GF-D8 (cell line): ENCODE results near the gene TPRA1.
A peak's percentile ranks its signal among the peaks of the same experiment; 100 is the strongest.

ENCODE experiments used
- DNase-seq: peaks from one replicate; lab custom pipeline; 2025; lab: John Stamatoyannopoulos, UW

TPRA1 gene

DNA sequence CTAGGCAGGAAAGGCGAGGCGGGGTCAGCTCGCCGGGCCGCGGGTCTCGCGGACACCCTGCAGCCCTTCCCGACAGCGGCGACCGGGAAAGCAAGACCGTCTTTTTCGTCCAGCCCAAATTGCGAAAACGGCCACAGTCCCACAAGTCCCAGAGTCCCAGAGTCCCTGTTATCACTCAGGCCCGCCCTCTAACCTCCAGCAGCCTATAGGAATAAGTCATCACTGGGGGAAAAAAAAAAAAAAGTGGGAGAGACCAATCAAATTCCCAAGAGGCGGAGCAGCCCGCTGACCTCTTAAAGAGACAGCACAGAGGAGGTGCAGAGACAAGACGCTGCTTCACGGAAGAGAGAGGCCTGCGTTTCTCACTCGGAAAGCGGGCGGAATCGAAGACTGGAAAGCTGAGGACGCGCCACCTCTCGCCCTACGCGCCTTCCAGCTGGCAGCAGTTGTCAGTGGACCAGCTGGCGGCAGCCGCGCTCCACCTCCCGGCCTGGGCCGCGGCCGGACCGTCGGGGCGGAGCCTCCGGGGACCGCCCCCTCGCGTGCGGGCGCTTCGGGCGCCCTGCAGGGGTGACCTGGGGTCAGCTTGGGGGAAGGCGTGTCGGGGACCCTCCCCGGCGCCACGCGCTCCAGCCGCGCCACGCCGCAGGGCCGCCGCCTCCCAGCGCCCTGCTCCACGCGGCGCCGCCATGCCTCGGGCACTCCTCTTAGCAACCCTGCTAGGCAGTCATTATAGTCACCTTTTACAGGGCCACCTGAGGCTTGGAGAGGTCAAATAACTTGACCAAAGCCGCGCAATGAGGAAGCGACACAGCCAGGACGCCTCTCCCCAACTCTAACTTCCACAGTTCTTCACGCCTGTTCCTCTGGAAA lies at the start of gene TPRA1:
Gene TPRA1, minus strand, starts transcription at position 141 of the 873 bp plus-strand sequence. CDS start 10,587 bp downstream, outside the sequence.
- DNase-seq, result peak; percentile 98

DNA sequence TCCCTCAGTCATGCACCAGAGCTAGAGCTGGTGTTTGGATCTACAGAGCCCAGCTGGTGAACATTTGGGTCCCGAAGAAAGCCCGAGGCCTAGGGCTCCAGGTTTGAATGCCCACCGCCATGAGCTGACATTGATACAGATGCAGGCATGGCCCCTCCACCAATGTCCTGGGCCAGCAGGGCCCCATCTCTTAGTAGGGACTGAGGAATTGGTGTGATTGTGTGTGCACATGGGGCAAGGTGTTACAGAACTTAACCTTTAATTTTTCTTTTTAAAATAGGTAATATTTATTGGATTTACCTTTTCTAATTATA lies 49.5 kb upstream of the TPRA1 start:
- DNase-seq, result no peak

DNA sequence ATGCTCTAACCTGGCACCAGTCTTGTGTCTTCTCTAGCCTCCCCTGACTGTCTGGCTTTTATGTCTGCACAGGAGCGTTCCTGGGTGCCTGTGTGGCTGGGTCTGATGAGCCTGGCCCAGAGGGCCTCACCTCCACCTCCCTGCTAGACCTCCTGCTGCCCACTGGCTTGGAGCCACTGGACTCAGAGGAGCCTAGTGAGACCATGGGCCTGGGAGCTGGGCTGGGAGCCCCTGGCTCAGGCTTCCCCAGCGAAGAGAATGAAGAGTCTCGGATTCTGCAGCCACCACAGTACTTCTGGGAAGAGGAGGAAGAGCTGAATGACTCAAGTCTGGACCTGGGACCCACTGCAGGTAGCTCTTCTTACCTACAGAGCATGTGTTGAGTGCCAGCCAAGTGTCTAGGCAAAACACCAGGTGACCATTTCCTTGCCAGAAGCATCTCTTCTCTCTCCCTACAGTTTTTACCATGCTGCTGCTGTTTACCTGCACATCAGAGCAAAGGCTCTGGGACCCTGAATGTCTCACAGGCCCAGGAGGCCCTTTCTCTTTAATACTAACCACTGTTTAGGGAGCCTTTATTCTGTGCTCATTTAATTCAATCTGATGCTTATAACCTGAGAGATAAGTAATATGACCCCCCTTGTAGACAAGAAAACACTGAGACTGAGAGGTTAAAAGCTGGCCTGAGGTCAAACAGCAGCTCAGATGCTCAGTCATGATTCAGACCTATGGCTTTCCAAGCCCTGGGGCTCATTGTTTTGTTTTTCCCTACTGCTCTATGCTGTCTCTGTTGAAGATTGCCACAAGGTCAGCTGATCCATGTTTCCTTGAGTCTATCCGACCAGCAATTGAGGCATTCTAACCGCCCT lies 48.9 kb upstream of the TPRA1 start:
- DNase-seq, result no peak

DNA sequence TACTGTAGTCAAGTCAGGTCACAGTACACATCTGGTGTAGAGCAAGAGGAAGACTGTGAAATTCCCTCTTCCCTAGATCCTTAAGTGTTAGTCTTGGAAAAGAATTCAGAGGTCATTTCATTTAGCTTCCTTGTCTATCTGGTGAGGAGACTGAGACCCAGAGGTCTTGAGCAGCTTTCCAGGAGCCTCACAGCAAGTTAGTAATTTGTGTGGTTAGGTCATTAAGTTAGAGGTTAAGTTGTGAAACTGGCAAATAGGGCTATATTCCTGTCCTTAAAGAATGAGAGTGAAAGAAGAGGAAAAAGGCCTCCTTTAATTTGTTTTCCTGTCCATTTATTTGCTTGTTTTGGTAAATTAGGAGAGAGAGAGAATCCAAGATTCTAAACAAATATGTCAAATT lies 47.4 kb upstream of the TPRA1 start:
- peak; percentile 17 for DNase-seq

DNA sequence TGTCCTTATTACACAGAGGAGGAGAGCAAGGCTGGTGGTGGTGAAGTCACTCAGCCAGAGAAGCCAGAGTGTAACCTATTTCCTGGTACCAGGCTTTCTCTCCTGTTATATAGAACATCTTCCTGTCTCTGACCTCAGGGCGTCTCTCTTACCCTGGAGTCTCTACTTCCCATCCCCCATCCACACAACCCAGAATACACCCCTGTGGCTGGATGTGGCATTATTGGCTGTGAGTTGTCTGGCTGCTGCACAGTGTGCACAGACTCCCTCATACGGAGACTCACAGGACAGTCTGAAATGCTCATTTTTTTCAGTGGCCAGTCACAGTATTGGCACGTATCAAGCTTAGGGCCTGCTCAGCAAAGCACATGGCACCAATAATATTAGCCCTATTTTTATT lies 47.0 kb upstream of the TPRA1 start:
- peak; percentile 59 for DNase-seq

DNA sequence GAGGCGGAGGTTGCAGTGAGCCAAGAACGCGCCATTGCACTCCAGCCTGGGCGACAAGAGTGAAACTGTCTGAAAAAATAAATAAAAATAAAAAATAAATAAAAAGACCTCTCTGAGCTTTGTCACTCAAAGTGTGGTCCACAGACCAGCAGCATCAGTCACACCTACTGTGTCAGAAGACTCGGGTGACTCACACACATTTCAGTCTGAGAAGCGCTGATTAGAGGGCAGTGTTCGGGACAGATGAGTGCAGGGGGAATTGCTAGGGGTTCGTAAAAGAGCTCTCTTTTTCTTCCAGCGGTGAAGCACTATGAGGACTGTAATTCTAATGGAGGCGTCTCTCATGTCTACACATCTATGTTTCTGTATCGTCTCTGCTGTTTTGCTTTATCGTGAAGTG lies 44.1 kb upstream of the TPRA1 start:
- DNase-seq, result no peak

DNA sequence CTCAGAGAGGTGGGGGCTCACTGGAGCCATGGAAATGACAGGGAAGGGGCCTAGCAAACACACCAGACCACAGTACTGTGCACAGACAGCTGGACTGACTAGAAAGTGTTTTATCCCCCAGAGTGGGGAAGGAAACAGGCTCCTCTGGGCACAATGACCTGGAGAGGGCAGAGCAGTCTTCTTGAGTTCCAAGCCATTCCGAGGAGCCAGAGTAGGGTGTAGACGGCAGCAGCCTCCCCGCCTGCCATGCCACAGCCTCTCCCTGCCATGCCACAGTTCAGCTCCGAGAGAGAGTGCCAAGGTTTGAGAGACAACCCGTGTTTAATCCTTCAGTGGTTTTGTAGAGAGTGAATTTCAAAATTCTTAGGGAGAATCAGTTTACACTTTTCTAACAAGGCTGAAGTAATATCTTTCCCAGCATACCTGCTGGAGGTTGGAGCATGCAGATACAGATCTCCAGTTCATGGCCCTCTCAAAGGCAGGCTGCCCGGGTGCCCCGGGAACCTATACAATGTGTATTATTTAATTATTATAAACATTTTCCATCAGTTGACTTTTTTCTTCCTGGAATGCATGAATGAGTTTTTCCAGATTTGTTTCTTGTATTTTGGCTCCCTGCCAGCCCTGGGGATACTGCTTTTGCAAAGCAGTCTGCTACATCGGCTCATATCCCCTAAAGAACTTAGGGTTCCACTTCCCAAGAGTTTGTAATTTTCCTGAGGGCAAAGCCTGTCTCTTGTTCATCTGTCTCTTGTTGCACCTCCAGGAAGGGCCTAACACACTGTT lies 41.7 kb upstream of the TPRA1 start:
- DNase-seq, result no peak

DNA sequence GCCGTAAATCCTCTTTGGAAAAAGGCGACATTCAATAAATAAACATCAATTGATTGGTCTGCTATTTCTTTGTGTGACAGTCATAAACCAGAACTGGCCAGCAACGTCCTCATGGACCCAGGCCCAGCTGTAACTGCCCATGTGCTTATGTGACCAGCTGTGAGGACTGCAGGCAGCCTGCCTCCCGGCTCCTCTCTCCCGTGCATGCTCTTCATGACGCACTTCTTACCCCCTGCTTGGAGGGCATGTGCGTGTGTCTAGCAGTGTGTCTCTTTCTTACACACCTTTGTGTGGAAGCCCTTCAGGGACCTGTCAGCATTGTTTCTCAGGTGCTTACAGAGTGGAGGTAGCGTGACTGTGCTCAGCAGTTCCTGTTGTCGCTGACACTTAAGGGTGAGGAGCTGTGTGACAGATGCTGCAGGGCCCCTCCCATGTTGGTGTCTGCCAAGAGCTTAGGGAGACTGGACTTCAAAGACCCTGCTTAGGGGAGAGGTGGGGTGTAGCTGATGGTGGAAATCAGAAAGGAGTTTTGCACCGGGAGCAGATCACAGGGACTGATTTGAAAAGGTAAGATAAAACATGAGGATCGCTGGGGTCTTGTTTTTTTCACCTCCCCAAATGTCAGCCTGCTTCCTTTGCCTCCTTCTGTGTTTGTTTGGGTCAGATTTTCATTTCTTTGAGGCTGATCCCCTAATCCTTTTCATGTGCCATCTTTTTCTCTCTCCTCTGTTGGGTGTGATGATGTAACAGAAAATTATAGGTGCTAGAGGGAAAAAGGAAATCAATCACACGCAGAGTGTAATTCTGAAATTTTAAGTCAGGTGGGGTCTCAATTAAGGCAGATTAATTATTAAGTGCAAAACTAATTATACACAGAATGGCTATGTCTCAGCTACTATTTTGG lies 40.5 kb upstream of the TPRA1 start:
- no peak for DNase-seq

DNA sequence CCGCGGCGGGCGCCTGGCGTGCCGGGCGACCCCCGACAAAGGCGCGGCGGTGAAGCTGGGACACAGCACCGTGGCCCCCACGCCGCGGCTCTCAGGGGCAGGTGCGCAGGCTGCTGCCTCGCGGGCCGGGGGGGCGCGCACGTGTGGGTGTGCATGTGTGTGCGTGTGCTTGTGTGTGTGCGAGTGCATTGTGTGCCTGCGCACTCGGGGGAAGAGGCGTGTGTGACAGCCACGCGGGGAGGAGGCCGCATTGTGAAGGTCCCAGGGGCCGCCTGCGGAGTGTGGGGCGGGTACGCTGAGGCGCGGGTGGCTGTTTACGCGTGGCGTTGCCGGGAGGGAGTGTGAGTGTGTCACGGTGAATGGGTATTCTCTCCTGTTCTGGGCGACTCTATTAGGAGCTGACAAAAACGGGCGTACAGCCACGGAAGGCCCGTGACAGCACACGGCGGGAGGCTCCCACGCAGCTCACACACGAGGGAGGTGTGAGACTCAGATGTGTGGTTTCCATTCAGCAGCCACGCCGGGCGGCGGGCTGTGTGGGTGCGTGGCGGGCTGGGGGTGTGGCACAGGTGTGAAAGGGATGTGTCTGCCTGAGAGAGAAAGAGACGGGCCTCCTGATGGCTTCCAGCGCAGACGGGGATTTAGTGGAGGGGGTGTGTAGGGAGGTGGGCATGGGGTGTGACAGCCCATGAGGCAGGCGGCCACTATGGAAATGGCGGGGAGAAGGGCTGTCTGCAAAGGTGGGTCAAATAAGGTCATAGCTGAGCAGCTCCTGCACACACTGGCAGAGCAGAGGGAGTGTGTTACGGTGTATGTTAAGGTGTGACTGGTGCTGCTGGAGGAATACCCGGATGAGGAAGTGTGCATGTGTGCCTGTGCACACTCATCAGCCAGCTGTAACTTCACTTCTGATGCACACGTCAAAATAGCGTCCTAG lies 39.2 kb upstream of the TPRA1 start:
- DNase-seq, result peak; percentile 40

DNA sequence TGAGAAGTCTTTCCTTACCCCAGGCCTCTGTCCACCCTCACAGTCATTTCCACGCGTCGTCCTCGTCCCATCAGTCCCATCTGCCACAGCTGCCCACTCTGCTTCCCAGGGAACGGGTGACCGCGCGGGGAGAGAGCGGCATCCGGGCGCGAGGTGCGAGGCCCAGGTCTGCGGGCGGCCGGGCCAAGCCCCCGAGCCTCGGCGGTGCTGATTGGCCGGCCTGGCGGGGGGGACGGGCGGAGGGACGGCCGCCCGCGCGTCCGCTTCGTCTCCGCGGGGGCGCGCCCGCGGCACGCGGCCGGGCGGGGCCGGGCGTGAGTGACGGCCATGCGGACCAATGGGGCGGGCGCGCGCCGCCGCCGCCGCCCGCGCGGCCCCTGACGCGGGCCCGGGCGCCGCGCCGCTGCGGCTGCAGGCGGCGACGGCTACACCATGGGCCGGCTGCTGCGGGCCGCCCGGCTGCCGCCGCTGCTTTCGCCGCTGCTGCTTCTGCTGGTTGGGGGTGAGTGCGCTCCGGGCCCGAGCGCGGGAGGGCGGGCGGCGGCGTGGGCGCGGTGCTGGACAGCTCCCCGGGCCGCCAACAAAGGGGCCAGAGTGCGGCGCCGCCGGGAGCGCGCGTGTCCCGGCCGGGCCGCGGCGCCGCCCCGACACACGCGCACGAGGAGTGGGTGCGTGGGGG lies 38.4 kb upstream of the TPRA1 start, which contains the start of gene PODXL2:
Gene PODXL2, plus strand, starts transcription at position 398 of the 679 bp plus-strand sequence. Its CDS starts 35 bp downstream, at position 433.
- DNase-seq, result peak; percentile 46

DNA sequence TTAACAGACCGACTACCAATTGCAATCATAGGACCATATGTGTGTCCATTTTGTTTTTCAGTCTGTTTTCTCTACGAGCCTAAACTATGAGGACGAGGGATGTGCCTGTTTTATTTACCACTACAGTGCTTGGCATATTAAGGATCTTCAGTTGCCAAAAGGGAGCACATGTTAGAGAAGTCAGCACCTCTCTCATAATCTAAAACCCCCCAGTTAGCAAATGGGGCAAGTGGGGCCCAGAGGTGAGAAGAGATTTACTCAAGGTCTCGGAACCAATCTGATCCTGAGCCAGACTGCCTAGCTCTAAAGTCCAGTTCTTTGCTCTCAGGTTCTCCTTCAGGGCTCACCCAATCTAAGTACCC lies 37.9 kb upstream of the TPRA1 start:
- no peak for DNase-seq

DNA sequence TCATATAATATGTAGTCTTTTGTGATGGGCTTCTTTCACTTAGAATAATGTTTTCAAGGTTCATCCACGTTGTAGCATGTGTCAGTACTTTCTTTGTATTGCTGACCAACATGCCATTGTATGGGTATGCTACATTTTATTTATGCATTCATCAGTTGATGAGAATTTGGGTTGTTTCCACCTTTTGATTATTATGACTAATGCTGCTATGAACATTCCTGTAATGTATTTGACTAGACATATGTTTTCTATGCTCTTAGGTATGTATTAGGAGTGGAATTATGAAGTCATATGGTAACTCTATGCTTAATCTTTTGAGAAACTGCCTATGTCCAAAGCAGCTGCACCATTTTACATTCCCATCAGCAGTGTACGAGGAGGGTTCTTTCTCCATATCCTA lies 35.3 kb upstream of the TPRA1 start:
- no peak for DNase-seq

DNA sequence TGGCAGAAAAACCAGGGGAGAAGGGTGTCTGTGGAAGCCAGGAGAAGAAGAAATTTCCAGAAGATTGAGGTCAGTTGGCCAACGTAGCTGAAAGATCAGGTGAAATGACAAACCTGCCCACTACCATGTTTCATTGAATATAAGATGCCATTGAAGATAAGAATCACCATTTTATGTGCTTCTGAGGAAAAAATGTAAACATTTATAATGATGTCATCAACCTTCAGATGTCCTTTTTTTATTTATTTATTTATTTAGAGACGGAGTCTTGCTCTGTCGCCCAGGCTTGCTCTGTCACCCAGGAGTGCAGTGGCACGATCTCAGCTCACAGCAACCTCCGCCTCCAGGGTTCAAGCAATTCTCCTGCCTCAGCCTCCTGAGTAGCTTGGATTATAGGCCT lies 33.5 kb upstream of the TPRA1 start:
- DNase-seq, result no peak

DNA sequence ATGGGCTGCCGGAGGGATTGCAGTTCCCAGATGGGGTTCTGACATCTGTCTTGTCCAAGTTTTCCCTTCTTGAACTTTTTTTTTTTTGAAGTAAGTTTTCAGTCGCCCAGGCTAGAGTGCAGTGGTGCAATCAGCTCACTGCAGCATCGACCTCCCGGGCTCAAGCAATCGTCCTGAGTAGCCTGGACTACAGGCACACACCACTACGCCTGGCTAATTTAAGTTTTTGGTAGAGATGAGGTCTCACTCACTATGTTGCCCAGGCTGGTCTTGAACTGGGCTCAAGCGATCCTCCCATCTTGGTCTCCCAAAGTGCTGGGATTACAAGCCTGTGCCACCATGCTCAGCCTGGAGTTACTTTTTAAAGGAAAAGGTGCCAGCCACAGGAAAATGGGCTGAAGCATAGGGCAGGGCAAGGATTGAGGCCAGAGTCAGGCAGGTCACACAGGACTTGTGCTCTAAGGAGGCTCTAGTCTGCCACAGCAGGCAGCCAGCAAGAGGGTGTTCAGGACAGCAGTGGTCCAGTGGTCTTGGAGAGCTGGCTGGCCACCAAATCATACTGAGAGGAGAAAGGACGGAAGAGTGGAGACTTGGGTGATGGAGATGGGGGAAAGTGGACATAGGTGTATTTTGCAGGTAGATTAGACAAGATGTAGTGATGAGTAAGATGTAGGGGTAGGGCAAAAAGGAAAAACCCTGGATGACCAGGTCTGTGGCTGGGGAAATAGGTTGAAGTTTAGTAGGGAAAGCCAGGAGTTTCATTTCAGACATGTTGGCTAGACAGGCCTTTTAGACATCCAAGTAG lies 32.4 kb upstream of the TPRA1 start:
- DNase-seq, result no peak

DNA sequence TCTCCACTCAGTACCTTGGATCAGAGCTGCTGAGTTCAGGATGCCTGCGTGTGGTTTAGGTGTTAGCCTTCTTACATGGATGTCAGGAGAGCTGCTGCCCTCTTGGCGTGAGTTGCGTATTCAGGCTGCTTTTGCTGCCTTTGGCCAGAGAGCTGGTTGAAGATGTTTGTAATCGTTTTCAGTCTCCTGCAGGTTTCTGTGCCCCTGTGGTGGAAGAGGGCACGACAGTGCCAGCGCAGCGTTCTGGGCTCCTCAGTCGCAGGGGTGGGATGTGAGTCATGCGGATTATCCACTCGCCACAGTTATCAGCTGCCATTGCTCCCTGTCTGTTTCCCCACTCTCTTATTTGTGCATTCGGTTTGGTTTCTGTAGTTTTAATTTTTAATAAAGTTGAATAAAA lies 31.5 kb upstream of the TPRA1 start:
- no peak for DNase-seq

DNA sequence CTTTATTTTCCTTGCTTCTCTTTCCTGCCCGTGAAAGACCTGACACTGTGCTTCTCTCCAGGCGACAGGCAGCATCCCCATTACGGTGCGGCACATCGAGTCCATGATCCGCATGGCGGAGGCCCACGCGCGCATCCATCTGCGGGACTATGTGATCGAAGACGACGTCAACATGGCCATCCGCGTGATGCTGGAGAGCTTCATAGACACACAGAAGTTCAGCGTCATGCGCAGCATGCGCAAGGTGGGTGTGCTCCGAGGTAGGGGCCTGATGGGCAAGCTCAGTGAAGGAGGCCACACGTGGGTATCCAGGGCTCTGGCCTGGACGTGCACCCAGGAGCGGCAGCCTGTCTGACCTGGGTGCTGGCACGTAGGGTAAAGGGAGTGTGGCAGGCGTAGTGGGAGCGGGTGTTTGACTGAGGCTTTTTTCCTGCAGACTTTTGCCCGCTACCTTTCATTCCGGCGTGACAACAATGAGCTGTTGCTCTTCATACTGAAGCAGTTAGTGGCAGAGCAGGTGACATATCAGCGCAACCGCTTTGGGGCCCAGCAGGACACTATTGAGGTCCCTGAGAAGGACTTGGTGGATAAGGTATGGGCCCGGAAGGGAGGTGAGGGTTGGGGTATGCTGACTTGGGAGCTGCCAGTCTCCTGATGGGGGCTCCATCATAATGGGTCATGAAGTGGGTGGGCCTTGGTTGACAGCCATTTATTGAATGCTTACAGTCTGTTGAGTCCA lies 30.3 kb upstream of the TPRA1 start:
- no peak for DNase-seq

DNA sequence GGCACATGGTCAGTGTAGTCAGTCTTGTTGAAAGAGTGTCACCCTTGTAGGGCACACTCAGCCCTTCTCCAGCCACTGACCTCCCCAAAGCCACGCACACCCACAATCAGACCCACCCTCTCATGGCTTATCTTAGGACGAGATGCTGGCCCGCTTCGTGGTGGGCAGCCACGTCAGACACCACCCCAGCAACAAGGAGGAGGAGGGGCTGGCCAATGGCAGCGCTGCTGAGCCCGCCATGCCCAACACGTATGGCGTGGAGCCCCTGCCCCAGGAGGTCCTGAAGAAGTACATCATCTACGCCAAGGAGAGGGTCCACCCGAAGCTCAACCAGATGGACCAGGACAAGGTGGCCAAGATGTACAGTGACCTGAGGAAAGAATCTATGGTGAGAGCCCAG lies 28.4 kb upstream of the TPRA1 start:
- DNase-seq, result no peak
